IPS-18c (cell line): ENCODE measurements around the gene MYO16.

ENCODE experiments used
- H3K4me3 ChIP-seq: 2 replicates; pipeline ENCODE4 v1.7.0; 2013; ENCODE audit warnings: low read depth, mild to moderate bottlenecking, low read length, moderate library complexity; ENCODE audit not compliant: insufficient read depth
- H3K9me3 ChIP-seq: one replicate; pipeline ENCODE4 v1.6.1; 2013; ENCODE audit warnings: mild to moderate bottlenecking, low read length, moderate library complexity; ENCODE audit not compliant: control insufficient read depth, insufficient read depth

The MYO16 gene

GRCh38 chr13:108816375-108816774 lies 187.0 kb downstream of the MYO16 start:
- H3K9me3 ChIP-seq: no peaks in the 10 kb centered on the region
- no peak overlapping the region for H3K4me3 ChIP-seq

- Histone ChIP-seq H3K9me3 (no peaks in the 10 kb centered on the region), H3K4me3 (no peak overlapping the region)
Observed at GRCh38 chr13:108827646-108828045, 198.2 kb downstream of the MYO16 start.

GRCh38 chr13:108828086-108828815 lies 198.8 kb downstream of the MYO16 start:
- H3K9me3 ChIP-seq: no peaks in the 10 kb centered on the region
- 0 out of 2 replicates have a peak overlapping the region, but pooled peaks have one; percentile 15 for H3K4me3 ChIP-seq

GRCh38 chr13:108830916-108831315 lies 201.5 kb downstream of the MYO16 start:
- H3K9me3 ChIP-seq: no peaks in the 10 kb centered on the region
- H3K4me3 ChIP-seq: no peak overlapping the region

- Histone ChIP-seq H3K9me3 (peaks cover 4% of the 10 kb centered on the region), H3K4me3 (no peak overlapping the region)
Observed at GRCh38 chr13:108833531-108833930, 204.1 kb downstream of the MYO16 start.

- Histone ChIP-seq H3K4me3 (no peak overlapping the region), H3K9me3 (peaks cover 4% of the 10 kb centered on the region)
Observed at GRCh38 chr13:108834193-108834592, 204.8 kb downstream of the MYO16 start.

GRCh38 chr13:108835083-108835482 lies 205.7 kb downstream of the MYO16 start:
- H3K9me3 ChIP-seq: peaks cover 4% of the 10 kb centered on the region

GRCh38 chr13:108850691-108851090 lies 221.3 kb downstream of the MYO16 start:
- H3K4me3 ChIP-seq: no peak overlapping the region
- H3K9me3 ChIP-seq: no peaks in the 10 kb centered on the region

More at GRCh38 chr13:108835083-108835482, 205.7 kb downstream of the MYO16 start:
- no peak overlapping the region for H3K4me3 ChIP-seq

- Histone ChIP-seq H3K9me3 (no peaks in the 10 kb centered on the region), H3K4me3 (no peak overlapping the region)
Observed at GRCh38 chr13:108851660-108852059, 222.2 kb downstream of the MYO16 start.

- no peak overlapping the region for H3K4me3 ChIP-seq
- no peaks in the 10 kb centered on the region for H3K9me3 ChIP-seq
Observed at GRCh38 chr13:108853031-108853430, 223.6 kb downstream of the MYO16 start.

GRCh38 chr13:108855737-108856387 lies 226.5 kb downstream of the MYO16 start:
- Histone ChIP-seq H3K4me3 (no peak overlapping the region), H3K9me3 (no peaks in the 10 kb centered on the region)

- no peak overlapping the region for H3K4me3 ChIP-seq
- no peaks in the 10 kb centered on the region for H3K9me3 ChIP-seq
Observed at GRCh38 chr13:108858676-108859075, 229.3 kb downstream of the MYO16 start.

- Histone ChIP-seq H3K4me3 (no peak overlapping the region), H3K9me3 (no peaks in the 10 kb centered on the region)
Observed at GRCh38 chr13:108859197-108860012, 230.0 kb downstream of the MYO16 start.

GRCh38 chr13:108860418-108860817 lies 231.0 kb downstream of the MYO16 start:
- no peaks in the 10 kb centered on the region for H3K9me3 ChIP-seq
- no peak overlapping the region for H3K4me3 ChIP-seq

- no peaks in the 10 kb centered on the region for H3K9me3 ChIP-seq
- no peak overlapping the region for H3K4me3 ChIP-seq
Observed at GRCh38 chr13:108877300-108877699, 247.9 kb downstream of the MYO16 start.

- H3K9me3 ChIP-seq: no peaks in the 10 kb centered on the region
- H3K4me3 ChIP-seq: no peak overlapping the region
Observed at GRCh38 chr13:108878732-108879131, 249.3 kb downstream of the MYO16 start.

- H3K4me3 ChIP-seq: no peak overlapping the region
Observed at GRCh38 chr13:108889324-108889984, 260.0 kb downstream of the MYO16 start.

More at GRCh38 chr13:108889324-108889984, 260.0 kb downstream of the MYO16 start:
- H3K9me3 ChIP-seq: no peaks in the 10 kb centered on the region
